AG09309 (cell line): ENCODE data around the gene ELFN1.

ENCODE experiments used
- DNase-seq: peaks from one replicate; pipeline ENCODE4 v3.0.0-alpha.2; 2010; ENCODE audit warnings: low read depth
- H3K4me3 ChIP-seq: 2 replicates; pipeline ENCODE4 v1.5.1; 2011; ENCODE audit warnings: mild to moderate bottlenecking, low read depth, low read length, moderate library complexity; ENCODE audit not compliant: control insufficient read depth
- CTCF ChIP-seq: IDR thresholded peaks from 2 replicates; pipeline ENCODE4 v1.5.1; 2011; ENCODE audit warnings: mild to moderate bottlenecking, low read depth, low read length, inconsistent platforms; ENCODE audit not compliant: insufficient read depth, control insufficient read depth; ENCODE audit errors: missing control alignments

The ELFN1 gene

GRCh38 chr7:1626769-1627168 lies 43.3 kb upstream of the ELFN1 start:
- H3K4me3 ChIP-seq = no peak overlapping the region
- no peak for TF ChIP-seq CTCF

GRCh38 chr7:1630700-1631336 lies 39.3 kb upstream of the ELFN1 start:
- DNase-seq = no peak
- no peak for TF ChIP-seq CTCF
- no peak overlapping the region for H3K4me3 ChIP-seq

More at GRCh38 chr7:1626769-1627168, 43.3 kb upstream of the ELFN1 start:
- DNase-seq = no peak

GRCh38 chr7:1631678-1632077 lies 38.4 kb upstream of the ELFN1 start:
- no peak for DNase-seq
- TF ChIP-seq CTCF = no peak
- no peak overlapping the region for H3K4me3 ChIP-seq

GRCh38 chr7:1632506-1632905 lies 37.6 kb upstream of the ELFN1 start:
- no peak overlapping the region for H3K4me3 ChIP-seq
- no peak for DNase-seq
- TF ChIP-seq CTCF = no peak

GRCh38 chr7:1632916-1633785 lies 36.9 kb upstream of the ELFN1 start:
- H3K4me3 ChIP-seq = no peak overlapping the region
- DNase-seq = no peak
- TF ChIP-seq CTCF = no peak

- no peak overlapping the region for H3K4me3 ChIP-seq
- TF ChIP-seq CTCF = no peak
- DNase-seq = no peak
Observed at GRCh38 chr7:1635401-1635800, 34.7 kb upstream of the ELFN1 start.
